Stimulated activated CD4-positive, alpha-beta T cell treated with anti-CD3 and anti-CD28 coated beads, Interleukin-12 subunit alpha, Interleukin-12 subunit beta, amount 100 ng/mL, for 4 hours (primary cell): Measurements from ENCODE around the gene CCDC12.

Experiments
- DNase-seq: peaks from one replicate; pipeline ENCODE4 v3.0.0-alpha.2; 2020

CCDC12 gene

GRCh38 chr3:46995901-46996562, 19.5 kb upstream of the CCDC12 start:
- DNase-seq = no peak

- DNase-seq = no peak
Observed at GRCh38 chr3:46994801-46995731, 18.5 kb upstream of the CCDC12 start.

GRCh38 chr3:46993986-46994385, 17.4 kb upstream of the CCDC12 start:
- DNase-seq = no peak

GRCh38 chr3:46993292-46993691, 16.7 kb upstream of the CCDC12 start:
- no peak for DNase-seq

- DNase-seq = no peak
Observed at GRCh38 chr3:46992231-46992630, 15.7 kb upstream of the CCDC12 start.

- no peak for DNase-seq
Observed at GRCh38 chr3:46991406-46992165, 15.0 kb upstream of the CCDC12 start.

GRCh38 chr3:46990573-46991374, 14.2 kb upstream of the CCDC12 start:
- no peak for DNase-seq

- DNase-seq = no peak
Observed at GRCh38 chr3:46989146-46989810, 12.7 kb upstream of the CCDC12 start.

GRCh38 chr3:46988616-46989015, 12.1 kb upstream of the CCDC12 start:
- no peak for DNase-seq

- peak; percentile 77 for DNase-seq
Observed at GRCh38 chr3:46987743-46988401, 11.3 kb upstream of the CCDC12 start.

GRCh38 chr3:46987319-46987742, 10.8 kb upstream of the CCDC12 start:
- DNase-seq = no peak

- no peak for DNase-seq
Observed at GRCh38 chr3:46986782-46987310, 10.3 kb upstream of the CCDC12 start.

- DNase-seq = no peak
Observed at GRCh38 chr3:46986055-46986730, 9.6 kb upstream of the CCDC12 start.

GRCh38 chr3:46985588-46985987, 9.0 kb upstream of the CCDC12 start:
- DNase-seq = no peak

GRCh38 chr3:46984591-46985459, 8.3 kb upstream of the CCDC12 start:
- no peak for DNase-seq

GRCh38 chr3:46982546-46982945, 6.0 kb upstream of the CCDC12 start:
- DNase-seq = no peak

- DNase-seq = no peak
Observed at GRCh38 chr3:46981932-46982471, 5.5 kb upstream of the CCDC12 start.

- no peak for DNase-seq
Observed at GRCh38 chr3:46979958-46980497, 3.5 kb upstream of the CCDC12 start.
